Prostate gland (tissue), 2 donors: ENCODE data around the gene RBFOX2.

Source experiments
- CTCF ChIP-seq, 4 experiments: fragments of 200-600 bp in 2 of 4; fragments of 450-650 bp in 2 of 4; sonication (generic) in 2 of 4; IDR thresholded peaks; 1 replicate in 3 of 4; 2 replicates in 1 of 4; pipeline ENCODE4 v1.5.1; 2016 to 2019; ENCODE audit warnings: antibody characterized with exemption in 4 of 4, mild to moderate bottlenecking in 2 of 4, moderate library complexity in 2 of 4
- POLR2A ChIP-seq: fragments of 450-650 bp; IDR thresholded peaks from one replicate; pipeline ENCODE4 v1.6.1; 2016; ENCODE audit warnings: antibody characterized with exemption, mild to moderate bottlenecking

GRCh38 chr22:35997438-35997837 lies 31.2 kb downstream of the RBFOX2 start:
- no peak for TF ChIP-seq POLR2A
- no peak for TF ChIP-seq CTCF (IDR thresholded peaks at IDR 0.05)
